Caco-2 (cell line): Measurements from ENCODE around the gene STRADA. TPM values are rescaled to one million over a fixed set of nuclear protein-coding genes. Genes with fewer than 3 reads are reported as not detected.

Source experiments
- BruUV-seq: library from RNA; stranded (reverse); fragments of 400-500 nt; replicated peaks from 2 replicates; lab custom pipeline; 2021; lab: Mats Ljungman, UMichigan
- CTCF ChIA-PET: fragments of 300-600 bp; sonication (Branson Sonifier 250); formaldehyde crosslinking; loops from one replicate; lab custom pipeline; 2022; ENCODE audit warnings: antibody characterized with exemption; lab: Charles Lee
- POLR2A ChIA-PET: fragments of 300-600 bp; sonication (Branson Sonifier 250); formaldehyde crosslinking; loops from one replicate; lab custom pipeline; 2022; ENCODE audit warnings: antibody characterized with exemption; lab: Charles Lee
- DNase-seq, 2 experiments: peaks; one replicate each; pipeline versions ENCODE4 v3.0.0 to v3.0.0-alpha.2; 2020 to 2022
- H3K27me3 ChIP-seq: replicated peaks from 2 replicates; pipeline ENCODE4 v1.6.0; 2011; ENCODE audit warnings: low read length; ENCODE audit not compliant: control insufficient read depth, insufficient read depth
- H3K36me3 ChIP-seq: 2 replicates; pipeline ENCODE4 v1.5.1; 2011; ENCODE audit warnings: low read length; ENCODE audit not compliant: control insufficient read depth, insufficient read depth
- H3K4me1 ChIP-seq: fragments of 250-450 bp; sonication (Bioruptor Pico); 2 replicates; pipeline ENCODE4 v1.5.1; 2020; ENCODE audit warnings: mild to moderate bottlenecking
- H3K4me3 ChIP-seq: 2 replicates; pipeline ENCODE4 v1.5.1; 2011; ENCODE audit warnings: low read depth, mild to moderate bottlenecking, control low read depth, low read length
- H3K9me3 ChIP-seq: fragments of 250-450 bp; sonication (Bioruptor Pico); 2 replicates; pipeline ENCODE4 v1.5.1; 2020; ENCODE audit warnings: mild to moderate bottlenecking, moderate library complexity
- H3K27ac Mint-ChIP-seq: one replicate; pipeline ENCODE4 v1.8.0; 2022; ENCODE audit warnings: mixed read lengths; ENCODE audit not compliant: unreplicated experiment
- H3K27me3 Mint-ChIP-seq: one replicate; pipeline ENCODE4 v1.8.0; 2022; ENCODE audit warnings: mixed read lengths; ENCODE audit not compliant: insufficient read depth, unreplicated experiment
- H3K36me3 Mint-ChIP-seq: one replicate; pipeline ENCODE4 v1.8.0; 2022; ENCODE audit warnings: mild to moderate bottlenecking, mixed read lengths; ENCODE audit not compliant: insufficient read depth, unreplicated experiment
- H3K4me1 Mint-ChIP-seq: one replicate; pipeline ENCODE4 v1.8.0; 2022; ENCODE audit warnings: low read depth, mixed read lengths; ENCODE audit not compliant: unreplicated experiment
- H3K4me3 Mint-ChIP-seq: one replicate; pipeline ENCODE4 v1.8.0; 2022; ENCODE audit warnings: mild to moderate bottlenecking, moderate library complexity, mixed read lengths; ENCODE audit not compliant: unreplicated experiment
- H3K9me3 Mint-ChIP-seq: one replicate; pipeline ENCODE4 v1.8.0; 2022; ENCODE audit warnings: mixed read lengths; ENCODE audit not compliant: unreplicated experiment
- CTCF ChIP-seq, 2 experiments: fragments of 200-600 bp in 1 of 2; IDR thresholded peaks; 1 replicate in 1 of 2; 2 replicates in 1 of 2; pipeline versions ENCODE4 v1.5.1 to v1.8.0; 2011 to 2022; ENCODE audit warnings: antibody characterized with exemption in 1 of 2, control low read depth in 1 of 2, inconsistent platforms in 1 of 2, low read depth in 1 of 2, low read length in 1 of 2, mild to moderate bottlenecking in 1 of 2, moderate library complexity in 1 of 2; ENCODE audit not compliant: insufficient read depth in 1 of 2, severe bottlenecking in 1 of 2, unreplicated experiment in 1 of 2
- intact Hi-C: fragments of 100-400 bp; cut with micrococcal nuclease; formaldehyde crosslinking; loops from one replicate; pipeline ENCODE4 v1.10.0; 2022; ENCODE audit not compliant: unreplicated experiment
- total RNA-seq: library from RNA; stranded (reverse); gene quantifications from 2 replicates; pipeline ENCODE4 v1.2.3, GENCODE V29; 2022

The STRADA gene
- total RNA-seq, 1 experiment from 2014 or later, result 23.4 TPM

DNA sequence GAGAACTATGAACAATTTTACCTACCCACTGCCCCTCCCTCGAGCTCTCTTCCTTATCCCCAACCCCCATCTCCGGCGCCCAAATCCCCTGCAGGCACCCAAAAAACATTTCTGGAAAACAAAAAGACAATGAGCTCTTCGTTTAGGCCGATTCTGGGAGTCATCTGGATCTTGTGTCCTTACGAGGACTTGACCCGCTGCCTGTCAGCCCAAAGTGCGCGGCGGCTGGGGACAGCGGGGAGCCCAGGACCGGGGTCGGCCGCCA is 524 bp downstream of the STRADA start:
- Mint-ChIP-seq H3K27ac (peak overlapping the region; percentile 96), H3K4me1 (peaks cover 6% of the 10 kb centered on the region), H3K9me3 (no peaks in the 10 kb centered on the region), H3K4me3 (peak overlapping the region; percentile 96), H3K36me3 (peaks cover 40% of the 10 kb centered on the region), H3K27me3 (no peaks in the 10 kb centered on the region)
- H3K27me3 ChIP-seq, result no peaks in the 10 kb centered on the region
- intact Hi-C loops, result loop anchor here (1.0 to 5.0 kb wide), 3 partner anchors 32 to 119 kb away; partner anchors contain the start of genes CCDC47, LIMD2 and MAP3K3
- ChIA-PET POLR2A (interaction anchor here (0.6 to 0.7 kb wide), 2 partner anchors 32 to 34 kb away, joined by 3 to 4 read pairs; partner anchors contain the start of gene CCDC47), CTCF (interaction anchor here (1.2 kb wide), 1 partner anchor 119 kb away, joined by 3 read pairs; the partner anchor contains the start of gene MAP3K3)
- no peaks in the 10 kb centered on the region for H3K9me3 ChIP-seq
- BruUV-seq, result no TSS peak
- H3K4me1 ChIP-seq, result peaks cover 9% of the 10 kb centered on the region
- H3K36me3 ChIP-seq, result no peaks in the 10 kb centered on the region
- no peak for TF ChIP-seq CTCF (IDR thresholded peaks at IDR 0.05; ENCODE audit: insufficient read depth in 1 of 2, low read depth in 1 of 2, low read length in 1 of 2, severe bottlenecking in 1 of 2, unreplicated experiment in 1 of 2)
- peak overlapping the region; percentile 83 for H3K4me3 ChIP-seq
- DNase-seq, result no peak

DNA sequence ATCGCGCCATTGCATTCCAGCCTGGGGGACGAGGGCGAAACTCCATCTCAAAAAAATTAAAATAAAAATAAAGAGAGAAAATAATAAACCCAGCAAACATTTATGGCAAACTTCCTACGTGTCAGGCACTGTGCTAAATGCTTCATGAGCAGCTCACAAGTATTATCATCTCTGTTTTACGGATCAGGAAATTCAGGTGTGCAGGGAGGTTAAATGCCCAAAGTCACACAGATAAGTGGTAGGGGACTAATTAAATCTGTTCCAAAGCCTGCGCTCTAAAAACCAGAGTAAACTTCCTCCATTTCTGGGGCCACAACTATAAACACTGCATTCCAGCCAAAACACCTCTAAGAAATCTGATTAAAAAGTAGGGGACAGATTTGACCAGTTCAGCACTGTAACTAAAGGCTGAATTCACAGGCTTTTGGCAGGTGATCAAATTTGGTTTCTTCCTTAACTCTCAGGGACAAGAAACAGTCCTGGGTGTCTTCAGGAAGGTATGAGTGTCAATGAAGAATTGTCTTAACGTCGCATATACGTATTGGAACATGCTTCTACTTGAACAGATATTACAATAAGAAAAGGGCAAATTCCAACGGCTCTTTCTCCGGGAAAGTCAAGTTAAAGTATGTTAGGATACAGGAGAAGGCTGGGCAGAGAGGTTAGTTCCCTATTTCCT is 996 bp downstream of the STRADA start:
- no peak for DNase-seq

DNA sequence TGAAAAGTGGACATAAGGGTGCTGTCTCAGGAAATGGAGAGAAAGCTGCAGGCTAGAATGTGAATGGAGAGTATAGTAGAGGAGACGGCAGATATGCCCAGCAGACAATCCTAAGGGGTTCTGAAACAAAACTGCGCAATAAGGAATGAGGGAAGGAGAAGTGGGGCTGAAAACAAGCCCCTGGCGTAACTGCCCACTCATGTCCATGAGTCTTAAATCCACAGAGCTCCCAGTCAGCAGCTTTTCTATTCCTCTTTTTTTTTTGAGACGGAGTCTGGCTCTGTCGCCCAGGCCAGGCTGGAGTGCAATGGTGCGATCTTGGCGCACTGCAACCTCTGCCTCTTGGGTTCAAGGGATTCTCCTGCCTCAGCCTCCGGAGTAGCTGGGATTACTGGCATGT is 5.9 kb downstream of the STRADA start:
- no peak overlapping the region for H3K4me3 Mint-ChIP-seq
- POLR2A ChIA-PET, result no interaction called here
- CTCF ChIA-PET, result no interaction called here
- H3K36me3 Mint-ChIP-seq, result no peaks in the 10 kb centered on the region
- no peaks in the 10 kb centered on the region for H3K9me3 ChIP-seq
- peaks cover 5% of the 10 kb centered on the region; the same call in 1 of the 2 replicates for H3K4me1 ChIP-seq
- no peaks in the 10 kb centered on the region for H3K9me3 Mint-ChIP-seq
- no peaks in the 10 kb centered on the region for H3K27me3 ChIP-seq
- no peaks in the 10 kb centered on the region for H3K27me3 Mint-ChIP-seq
- DNase-seq, result no peak
- no peak overlapping the region for H3K27ac Mint-ChIP-seq
- H3K36me3 ChIP-seq, result no peaks in the 10 kb centered on the region
- no TSS peak for BruUV-seq
- TF ChIP-seq CTCF (IDR thresholded peaks at IDR 0.05; ENCODE audit: insufficient read depth in 1 of 2, low read depth in 1 of 2, low read length in 1 of 2, severe bottlenecking in 1 of 2, unreplicated experiment in 1 of 2), result no peak
- no peak overlapping the region for H3K4me3 ChIP-seq
- H3K4me1 Mint-ChIP-seq, result peaks cover 6% of the 10 kb centered on the region
- intact Hi-C loops, result no loop called here

More for the DNA sequence above, 996 bp downstream of the STRADA start:
- ChIA-PET CTCF (interaction anchor here (1.2 kb wide), 1 partner anchor 119 kb away, joined by 3 read pairs; the partner anchor contains the start of gene MAP3K3), POLR2A (interaction anchor here (0.6 to 0.7 kb wide), 2 partner anchors 33 to 35 kb away, joined by 3 to 4 read pairs; partner anchors contain the start of gene CCDC47)
- H3K27me3 Mint-ChIP-seq, result no peaks in the 10 kb centered on the region
- H3K9me3 Mint-ChIP-seq, result no peaks in the 10 kb centered on the region
- H3K36me3 Mint-ChIP-seq, result peaks cover 35% of the 10 kb centered on the region
- no peaks in the 10 kb centered on the region for H3K36me3 ChIP-seq
- TF ChIP-seq CTCF (IDR thresholded peaks at IDR 0.05; ENCODE audit: insufficient read depth in 1 of 2, low read depth in 1 of 2, low read length in 1 of 2, severe bottlenecking in 1 of 2, unreplicated experiment in 1 of 2), result no peak
- H3K4me1 ChIP-seq, result peaks cover 9% of the 10 kb centered on the region
- H3K9me3 ChIP-seq, result no peaks in the 10 kb centered on the region
- H3K27me3 ChIP-seq, result no peaks in the 10 kb centered on the region
- H3K27ac Mint-ChIP-seq, result peak overlapping the region; percentile 96
- intact Hi-C loops, result loop anchor here (1.0 to 5.0 kb wide), 3 partner anchors 33 to 118 kb away; partner anchors contain the start of genes CCDC47, LIMD2 and MAP3K3
- BruUV-seq, result TSS peak; percentile 64
- peak overlapping the region; percentile 83 for H3K4me3 ChIP-seq
- H3K4me1 Mint-ChIP-seq, result peaks cover 6% of the 10 kb centered on the region
- H3K4me3 Mint-ChIP-seq, result peak overlapping the region; percentile 96
